Gastrocnemius medialis (tissue), 4 donors: Measurements from ENCODE around the gene STARD13.

Source experiments
- POLR2A ChIP-seq, 2 donors: fragments of 450-650 bp; IDR thresholded peaks; one replicate each; pipeline ENCODE4 v1.6.1; 2017; ENCODE audit warnings: antibody characterized with exemption in 2 of 2, mild to moderate bottlenecking in 2 of 2, moderate library complexity in 2 of 2
- TF ChIP-seq, protein P1 (sequence below), 5 experiments: fragments of 450-650 bp in 3 of 5; fragments of 200-600 bp in 2 of 5; sonication (generic) in 2 of 5; IDR thresholded peaks in 4 of 5; conservative IDR thresholded peaks in 1 of 5; 1 replicate in 4 of 5; 2 replicates in 1 of 5; pipeline ENCODE4 v1.5.1; 2016 to 2019; ENCODE audit warnings: antibody characterized with exemption in 5 of 5, mild to moderate bottlenecking in 3 of 5, moderate library complexity in 3 of 5

DNA sequence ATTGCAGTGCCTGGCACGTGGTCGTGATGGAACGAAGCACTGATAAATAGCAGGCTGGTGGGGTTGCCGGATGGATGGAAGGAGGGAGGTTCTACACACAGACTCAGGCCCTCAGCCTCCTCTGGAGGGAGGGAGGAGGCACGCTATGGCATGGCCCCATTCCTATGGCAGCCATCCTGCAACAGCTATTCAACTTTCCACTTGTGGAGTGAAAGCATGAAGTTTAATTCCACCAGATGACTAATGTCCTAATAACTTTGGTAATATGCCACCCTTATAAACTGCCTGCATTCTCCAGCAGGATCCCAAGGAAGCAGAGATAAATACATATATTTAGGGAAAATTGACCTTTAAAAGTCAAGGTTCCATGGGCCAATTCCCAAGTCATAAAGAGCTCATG, 176.9 kb downstream of the STARD13 start:
- TF ChIP-seq POLR2A (IDR thresholded peaks at IDR 0.05) = no peak
- TF ChIP-seq, protein P1, sequence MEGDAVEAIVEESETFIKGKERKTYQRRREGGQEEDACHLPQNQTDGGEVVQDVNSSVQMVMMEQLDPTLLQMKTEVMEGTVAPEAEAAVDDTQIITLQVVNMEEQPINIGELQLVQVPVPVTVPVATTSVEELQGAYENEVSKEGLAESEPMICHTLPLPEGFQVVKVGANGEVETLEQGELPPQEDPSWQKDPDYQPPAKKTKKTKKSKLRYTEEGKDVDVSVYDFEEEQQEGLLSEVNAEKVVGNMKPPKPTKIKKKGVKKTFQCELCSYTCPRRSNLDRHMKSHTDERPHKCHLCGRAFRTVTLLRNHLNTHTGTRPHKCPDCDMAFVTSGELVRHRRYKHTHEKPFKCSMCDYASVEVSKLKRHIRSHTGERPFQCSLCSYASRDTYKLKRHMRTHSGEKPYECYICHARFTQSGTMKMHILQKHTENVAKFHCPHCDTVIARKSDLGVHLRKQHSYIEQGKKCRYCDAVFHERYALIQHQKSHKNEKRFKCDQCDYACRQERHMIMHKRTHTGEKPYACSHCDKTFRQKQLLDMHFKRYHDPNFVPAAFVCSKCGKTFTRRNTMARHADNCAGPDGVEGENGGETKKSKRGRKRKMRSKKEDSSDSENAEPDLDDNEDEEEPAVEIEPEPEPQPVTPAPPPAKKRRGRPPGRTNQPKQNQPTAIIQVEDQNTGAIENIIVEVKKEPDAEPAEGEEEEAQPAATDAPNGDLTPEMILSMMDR (IDR thresholded peaks at IDR 0.05 in 4 of 5, conservative IDR thresholded peaks at IDR 0.05 in 1 of 5) = no peak
